Measurements from ENCODE around the gene ARHGEF3.

Gene ARHGEF3

GRCh38 chr3:56815589-56815988 lies 13.8 kb upstream of the ARHGEF3 start:
- no peak overlapping the region for H3K4me3 ChIP-seq (replicated peaks; ENCODE audit: insufficient read depth, low read length)
- TF ChIP-seq REST (IDR thresholded peaks at IDR 0.05; ENCODE audit: insufficient replicate concordance, low read depth), result no peak
- no peak for TF ChIP-seq SPI1 (IDR thresholded peaks at IDR 0.05; ENCODE audit: borderline replicate concordance, low read depth)
- no peak for TF ChIP-seq CTCF (IDR thresholded peaks at IDR 0.05; ENCODE audit: insufficient read depth, low read length)
- no peak for TF ChIP-seq GABPA (IDR thresholded peaks at IDR 0.05; ENCODE audit: low read depth)
- TF ChIP-seq POLR2AphosphoS5 (IDR thresholded peaks at IDR 0.05; ENCODE audit: low read depth), result no peak
- peaks cover 7% of the 10 kb centered on the region for H3K27me3 ChIP-seq (ENCODE audit: insufficient read depth, poor library complexity, severe bottlenecking)
- DNase-seq (ENCODE audit: low read depth in 1 of 2, low spot score in 1 of 2), result no peak
- no peak overlapping the region for H3K27ac ChIP-seq (replicated peaks)

- DNase-seq (ENCODE audit: low read depth in 1 of 2, low spot score in 1 of 2), result no peak
- H3K27ac ChIP-seq (replicated peaks), result no peak overlapping the region
- TF ChIP-seq POLR2AphosphoS5 (IDR thresholded peaks at IDR 0.05; ENCODE audit: low read depth) (no peak), REST (IDR thresholded peaks at IDR 0.05; ENCODE audit: insufficient replicate concordance, low read depth) (no peak), GABPA (IDR thresholded peaks at IDR 0.05; ENCODE audit: low read depth) (no peak), SPI1 (IDR thresholded peaks at IDR 0.05; ENCODE audit: borderline replicate concordance, low read depth) (no peak), CTCF (IDR thresholded peaks at IDR 0.05; ENCODE audit: insufficient read depth, low read length) (no peak)
- no peak overlapping the region for H3K4me3 ChIP-seq (replicated peaks; ENCODE audit: insufficient read depth, low read length)
- H3K27me3 ChIP-seq (ENCODE audit: insufficient read depth, poor library complexity, severe bottlenecking), result peaks cover 7% of the 10 kb centered on the region
Observed at GRCh38 chr3:56813653-56813960, 11.9 kb upstream of the ARHGEF3 start.

- no peak for DNase-seq (ENCODE audit: low read depth in 1 of 2, low spot score in 1 of 2)
- Histone ChIP-seq H3K27ac (replicated peaks) (no peak overlapping the region), H3K4me3 (replicated peaks; ENCODE audit: insufficient read depth, low read length) (no peak overlapping the region), H3K27me3 (ENCODE audit: insufficient read depth, poor library complexity, severe bottlenecking) (peaks cover 7% of the 10 kb centered on the region)
- TF ChIP-seq POLR2AphosphoS5 (IDR thresholded peaks at IDR 0.05; ENCODE audit: low read depth), result no peak
- TF ChIP-seq CTCF (IDR thresholded peaks at IDR 0.05; ENCODE audit: insufficient read depth, low read length), result no peak
- TF ChIP-seq SPI1 (IDR thresholded peaks at IDR 0.05; ENCODE audit: borderline replicate concordance, low read depth), result no peak
- no peak for TF ChIP-seq REST (IDR thresholded peaks at IDR 0.05; ENCODE audit: insufficient replicate concordance, low read depth)
- TF ChIP-seq GABPA (IDR thresholded peaks at IDR 0.05; ENCODE audit: low read depth), result no peak
Observed at GRCh38 chr3:56812754-56813652, 11.3 kb upstream of the ARHGEF3 start.
